HG02943 (cell line): ENCODE data around the gene NKAIN2.
"Not testable (repeated sequence)": the region's sequence is repeated elsewhere in the genome, so short reads cannot be mapped to it uniquely, and the experiment has no call there.

Experiments used
- ATAC-seq: cut with Tn5 transposase; IDR thresholded peaks from one replicate; pipeline ENCODE4 v1.9.1; 2021; ENCODE audit warnings: mild to moderate bottlenecking, low read depth, moderate library complexity; ENCODE audit not compliant: unreplicated experiment

Gene NKAIN2

DNA sequence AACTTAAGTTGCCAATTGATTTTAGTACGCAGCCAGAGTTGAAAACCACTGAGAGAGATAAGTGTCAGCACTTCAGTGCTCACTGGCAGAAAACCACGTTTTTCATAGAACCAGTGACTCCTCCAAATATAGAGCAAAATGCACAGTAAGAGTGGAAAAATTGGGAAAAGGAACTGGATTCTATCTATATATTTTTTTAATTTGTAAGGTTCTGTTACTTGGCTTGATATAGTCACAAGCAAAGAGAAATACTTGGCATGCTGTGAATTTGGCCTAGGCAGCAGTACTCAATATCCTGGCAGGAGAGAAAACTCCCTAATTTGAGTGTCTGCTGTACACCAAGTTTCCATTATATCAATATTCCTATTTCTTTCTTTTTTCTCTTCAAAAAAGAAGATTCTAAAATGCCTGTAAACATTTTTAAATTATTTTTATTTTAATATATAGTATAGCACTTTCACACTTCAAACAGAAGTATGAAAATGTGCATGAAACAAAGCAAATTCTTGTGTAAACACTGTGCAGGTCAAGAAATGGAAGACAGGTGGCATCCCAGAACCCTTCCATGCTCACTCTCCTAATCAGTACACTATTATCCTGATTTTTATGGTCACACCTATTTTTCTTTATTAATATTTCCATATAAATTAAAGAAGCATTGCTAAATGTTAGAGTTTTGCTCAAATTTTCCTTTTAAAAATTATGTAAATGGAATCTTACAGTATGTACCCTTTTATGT is 596.8 kb downstream of the NKAIN2 start:
- no peak for ATAC-seq

DNA sequence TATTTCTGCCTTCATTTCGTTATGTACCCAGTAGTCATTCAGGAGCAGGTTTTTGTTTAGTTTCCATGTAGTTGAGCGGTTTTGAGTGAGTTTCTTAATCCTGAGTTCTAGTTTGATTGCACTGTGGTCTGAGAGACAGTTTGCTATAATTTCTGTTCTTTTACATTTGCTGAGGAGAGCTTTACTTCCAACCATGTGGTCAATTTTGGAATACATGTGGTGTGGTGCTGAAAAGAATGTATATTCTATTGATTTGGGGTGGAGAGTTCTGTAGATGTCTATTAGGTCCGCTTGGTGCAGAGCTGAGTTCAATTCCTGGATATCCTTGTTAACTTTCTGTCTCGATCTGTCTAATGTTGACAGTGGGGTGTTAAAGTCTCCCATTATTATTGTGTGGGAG is 606.8 kb downstream of the NKAIN2 start:
- not testable (repeated sequence) for ATAC-seq

DNA sequence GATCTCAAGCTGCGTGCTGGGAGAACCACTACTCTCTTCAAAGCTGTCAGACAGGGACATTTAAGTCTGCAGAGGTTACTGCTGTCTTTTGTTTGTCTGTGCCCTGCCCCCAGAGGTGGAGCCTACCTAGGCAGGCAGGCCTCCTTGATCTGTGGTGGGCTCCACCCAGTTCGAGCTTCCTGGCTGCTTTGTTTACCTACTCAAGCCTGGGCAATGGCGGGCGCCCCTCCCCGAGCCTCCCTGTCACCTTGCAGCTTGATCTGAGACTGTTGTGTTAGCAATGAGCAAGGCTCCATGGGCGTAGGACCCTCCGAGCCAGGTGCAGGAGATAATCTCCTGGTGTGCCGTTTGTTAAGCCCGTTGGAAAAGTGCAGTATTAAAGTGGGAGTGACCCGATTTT is 609.0 kb downstream of the NKAIN2 start:
- ATAC-seq = not testable (repeated sequence)

DNA sequence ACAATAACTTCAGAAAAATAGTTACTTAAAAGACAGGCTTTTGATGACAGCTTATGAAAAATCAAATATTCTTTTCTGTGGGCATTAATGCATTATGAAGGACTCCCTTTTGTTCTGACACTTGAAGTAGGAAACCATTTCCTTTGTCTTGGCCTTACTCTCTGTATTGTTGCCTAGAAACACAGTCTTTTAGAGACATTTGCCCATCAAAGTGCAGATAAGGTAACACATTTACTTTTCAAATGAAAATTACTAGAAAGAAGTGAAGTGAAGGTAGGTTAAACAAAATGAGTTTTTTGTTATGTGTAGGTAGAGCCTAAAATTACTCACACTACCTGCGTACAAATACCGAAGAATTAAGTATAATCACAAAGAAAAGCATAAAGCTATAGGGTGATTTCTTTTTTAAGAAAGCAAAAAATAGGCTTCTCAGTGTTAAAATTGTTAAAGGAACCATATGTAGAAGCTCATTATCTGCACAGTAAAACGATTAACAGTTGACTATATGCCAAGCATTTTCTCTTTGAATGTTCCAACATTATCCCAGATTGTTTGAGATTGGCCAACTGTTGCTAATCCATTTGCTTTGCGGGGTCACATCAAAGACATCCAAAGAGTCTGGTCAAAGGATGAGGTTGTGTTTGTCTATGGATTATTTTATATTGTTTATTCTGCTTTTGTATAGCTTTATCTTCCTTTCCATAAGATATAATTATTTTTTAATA is 616.6 kb downstream of the NKAIN2 start:
- ATAC-seq = no peak

DNA sequence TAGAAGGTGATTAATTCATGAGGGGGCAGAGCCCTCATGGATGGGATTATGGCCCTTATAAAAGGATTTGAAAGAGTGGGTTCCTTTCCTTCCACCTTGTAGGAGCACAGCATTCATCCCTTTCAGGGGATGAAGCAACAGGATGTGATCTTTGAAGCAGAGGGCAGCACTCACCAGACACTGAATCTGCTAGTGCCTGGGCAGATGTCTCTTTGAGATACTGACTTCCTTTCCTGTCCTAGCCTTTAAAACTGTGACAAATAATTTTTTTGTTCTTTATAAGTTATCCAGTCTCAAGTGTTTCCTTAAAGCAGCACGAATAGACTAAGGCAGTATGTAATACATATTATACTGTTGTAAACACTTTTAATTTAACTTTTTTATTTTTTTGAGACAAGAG is 620.0 kb downstream of the NKAIN2 start:
- ATAC-seq = no peak

DNA sequence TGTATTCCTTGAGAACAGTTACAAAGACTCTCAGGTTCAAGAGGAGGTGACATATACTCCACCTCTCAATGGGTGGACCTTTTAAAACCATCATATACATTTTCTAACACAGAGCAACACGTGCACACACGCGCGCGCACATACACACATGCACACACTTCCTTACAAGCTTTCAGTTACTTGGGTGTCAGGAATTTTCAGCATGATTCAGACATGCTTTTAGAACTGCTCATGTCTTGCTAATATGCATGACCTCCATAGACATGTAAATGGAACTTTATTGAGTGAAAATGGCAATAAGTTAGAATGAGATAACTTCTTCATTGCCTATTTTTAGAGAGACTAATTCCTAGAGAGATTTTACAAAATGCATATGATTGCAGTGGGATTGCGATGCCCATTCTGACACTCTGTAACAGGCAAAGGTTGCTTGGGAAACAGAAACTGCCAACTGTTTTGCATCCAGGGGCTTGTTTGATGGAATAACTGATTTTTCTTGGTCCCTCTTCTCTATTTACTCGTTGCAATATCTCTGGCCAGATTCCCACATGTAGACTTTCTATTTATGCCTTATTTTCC is 627.2 kb downstream of the NKAIN2 start:
- ATAC-seq = no peak

DNA sequence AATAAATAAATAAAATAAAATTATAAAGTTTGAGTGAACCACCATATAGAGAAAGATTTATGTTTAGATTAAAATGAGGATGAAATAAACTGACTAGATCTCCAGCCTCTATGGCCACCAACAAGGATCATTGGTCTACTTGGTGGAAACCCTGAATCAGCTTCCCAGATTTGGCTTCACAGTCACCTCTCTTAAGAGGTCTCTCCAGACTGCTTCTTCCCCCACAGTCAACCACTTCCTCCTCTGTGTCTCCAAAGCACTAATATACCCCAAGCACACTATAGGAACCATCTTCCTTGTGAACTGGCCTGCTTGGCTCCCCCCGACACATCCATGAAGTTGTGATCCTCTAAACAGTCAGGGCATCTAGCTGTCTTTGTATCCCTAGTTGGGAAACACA is 629.0 kb downstream of the NKAIN2 start:
- ATAC-seq = no peak

DNA sequence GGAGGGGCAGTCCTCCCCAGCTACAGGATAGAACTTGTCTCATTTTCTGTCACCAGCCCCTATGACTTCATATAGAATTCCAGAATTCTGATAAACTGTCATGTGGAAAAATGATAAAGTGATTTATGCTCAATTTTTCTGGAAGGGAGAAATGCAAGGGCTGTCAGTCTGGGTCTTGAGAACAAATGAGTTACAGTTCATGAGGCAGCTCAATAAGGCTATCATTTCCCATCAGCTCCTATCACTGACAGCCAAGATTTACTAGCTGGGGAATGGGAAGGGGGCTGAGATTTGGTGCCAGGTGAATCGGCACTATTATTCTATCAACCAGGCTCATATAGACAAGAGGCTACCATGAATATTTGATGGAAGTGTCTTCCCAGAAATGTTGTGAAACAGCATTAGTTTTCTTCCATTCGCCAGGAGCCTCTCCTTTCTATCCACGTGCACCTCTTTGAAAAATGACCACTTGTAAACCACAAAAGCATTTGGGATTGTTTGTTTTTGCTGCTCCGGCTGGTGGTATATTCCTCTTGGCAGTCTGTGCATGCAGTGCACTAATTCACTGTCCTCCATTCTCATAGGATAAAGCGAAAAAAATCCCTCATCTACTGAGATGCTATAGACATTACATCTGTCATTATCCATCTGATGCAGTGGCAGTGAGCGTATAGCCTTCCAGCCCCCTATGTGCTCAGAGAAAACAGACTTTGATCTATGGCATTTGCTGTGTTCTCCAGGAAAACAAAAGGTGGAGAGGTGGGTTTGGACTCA is 629.9 kb downstream of the NKAIN2 start:
- ATAC-seq = no peak

DNA sequence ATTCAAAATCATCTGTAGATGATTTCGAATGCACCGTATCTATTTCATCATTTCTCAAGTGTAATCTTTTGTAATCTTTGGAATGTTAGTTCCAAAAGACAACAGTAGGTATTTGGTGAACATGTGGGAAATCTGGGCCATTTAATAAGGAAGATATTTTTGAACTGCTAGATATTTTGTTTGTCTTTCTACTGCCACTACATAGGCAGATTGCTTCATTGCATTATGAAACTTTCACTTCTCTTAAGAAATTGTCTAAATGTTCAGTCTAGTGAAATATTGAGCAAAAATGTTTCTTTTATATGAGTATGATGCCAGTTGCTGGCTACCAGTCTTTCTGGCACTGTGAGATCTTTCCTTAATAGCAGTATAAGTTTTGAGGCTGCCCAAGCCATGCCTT is 630.8 kb downstream of the NKAIN2 start:
- no peak for ATAC-seq

DNA sequence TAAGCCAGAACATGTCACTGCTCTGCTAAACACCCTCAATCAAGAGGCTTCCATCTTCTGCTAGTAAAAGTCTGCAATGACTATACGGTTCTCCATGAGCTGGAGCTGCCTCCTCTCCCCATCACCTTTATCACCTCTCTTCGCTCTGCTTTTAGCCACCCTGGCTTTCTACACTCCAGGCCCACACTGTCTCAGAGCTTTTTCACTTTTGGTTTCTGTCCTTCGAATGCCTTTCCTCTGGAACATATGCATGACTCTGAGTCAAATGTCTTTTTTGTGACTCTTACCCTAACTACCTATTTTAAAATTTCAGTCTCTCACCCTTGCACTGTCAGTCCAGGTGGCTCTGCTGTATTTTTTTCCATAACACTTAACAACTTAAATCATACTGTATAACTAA is 633.1 kb downstream of the NKAIN2 start:
- no peak for ATAC-seq

DNA sequence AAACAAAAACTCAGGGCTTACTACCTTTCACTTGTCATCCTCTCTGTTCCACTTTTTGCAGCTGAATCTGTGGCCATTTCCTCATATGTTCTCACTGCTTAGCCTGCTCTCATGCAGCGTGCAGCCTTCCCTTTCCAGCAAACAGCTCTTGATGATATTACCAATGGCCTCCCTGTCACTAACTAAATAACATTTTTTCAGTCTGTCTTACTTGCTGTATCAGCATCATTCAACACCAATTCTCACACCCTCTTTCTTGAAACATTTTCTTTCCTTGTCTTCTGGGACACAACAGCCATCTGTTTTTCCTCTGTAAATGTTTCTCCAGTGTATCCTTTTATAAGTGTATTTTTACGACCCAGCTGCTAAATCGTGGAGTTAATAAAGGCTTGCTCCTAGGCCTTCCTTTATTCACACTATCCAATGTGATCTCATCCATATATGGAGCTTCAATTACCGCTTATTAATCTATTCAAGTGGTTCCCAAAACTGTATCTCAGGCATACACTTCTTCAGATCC is 634.9 kb downstream of the NKAIN2 start:
- ATAC-seq = no peak

DNA sequence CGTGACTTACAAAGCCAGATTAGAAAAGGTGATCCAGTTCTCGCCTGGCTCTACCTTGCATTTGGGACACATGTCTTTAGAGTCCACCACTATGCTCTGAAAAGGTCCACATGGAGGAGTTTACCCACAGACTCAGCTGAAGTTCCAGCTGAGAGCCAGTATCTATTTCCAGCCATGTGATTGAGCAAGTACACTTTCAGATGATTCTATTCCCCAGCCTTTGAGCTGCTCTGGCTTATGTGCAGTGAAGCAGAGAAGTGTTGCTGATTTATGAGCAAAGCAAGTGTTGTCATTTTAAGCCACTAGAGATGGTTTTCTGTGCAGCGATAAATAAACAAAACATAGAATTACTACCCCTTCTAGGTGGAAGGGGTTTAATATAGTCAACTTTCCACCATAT is 637.8 kb downstream of the NKAIN2 start:
- ATAC-seq = no peak

DNA sequence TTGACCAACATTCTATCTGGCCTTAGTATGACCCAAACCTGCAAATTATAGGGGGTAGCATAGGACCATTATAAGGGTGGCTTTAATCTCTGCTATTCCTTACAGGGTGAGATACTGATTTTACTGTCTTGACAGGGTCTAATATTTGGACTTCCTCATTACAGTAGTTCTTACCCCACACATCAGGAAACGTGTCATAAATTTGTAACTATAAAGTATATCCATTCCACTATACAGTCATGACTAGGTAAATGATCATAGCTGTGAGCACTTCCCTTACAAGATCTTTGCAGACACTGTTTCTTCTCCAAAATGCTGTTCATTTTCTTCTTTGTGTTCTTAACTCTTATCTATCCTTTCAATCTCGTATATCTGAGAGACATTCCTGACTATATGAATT is 639.9 kb downstream of the NKAIN2 start:
- ATAC-seq = no peak

DNA sequence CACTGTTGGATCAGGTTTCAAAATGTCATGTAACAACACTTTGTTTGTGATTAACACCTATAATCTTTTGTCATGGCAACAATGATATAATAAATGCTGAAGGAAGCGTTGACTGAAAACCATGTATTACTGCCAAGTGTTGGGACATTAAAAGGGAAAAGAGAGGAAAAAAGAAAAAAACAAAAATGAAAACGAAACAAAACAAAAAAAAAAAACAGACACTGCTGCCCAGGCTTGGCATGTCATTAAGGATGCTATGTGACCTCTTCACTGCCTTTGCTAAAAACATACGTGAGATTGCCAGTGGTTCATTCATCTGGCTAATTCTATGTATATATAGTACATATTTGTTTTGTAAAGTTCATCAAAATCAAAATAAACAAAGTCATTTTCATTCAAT is 641.9 kb downstream of the NKAIN2 start:
- no peak for ATAC-seq

DNA sequence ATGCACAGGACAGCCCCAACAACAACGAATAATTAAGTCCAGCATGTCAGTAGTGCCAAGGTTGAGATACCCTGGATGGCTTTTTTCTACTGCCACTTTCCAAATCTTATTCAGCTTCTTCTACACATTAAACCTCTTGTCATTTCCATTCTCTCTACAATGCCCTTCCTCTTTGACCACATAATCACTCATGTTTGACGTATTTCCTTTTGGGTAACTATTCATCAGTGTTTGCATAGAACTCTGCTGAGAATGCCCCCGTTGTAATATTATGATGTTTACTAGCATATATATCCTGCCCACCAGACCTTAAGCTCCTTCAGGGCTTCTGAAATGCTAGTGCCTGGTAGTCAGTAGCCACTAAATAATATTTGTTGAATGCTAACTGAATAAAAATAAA is 643.3 kb downstream of the NKAIN2 start:
- ATAC-seq = no peak

DNA sequence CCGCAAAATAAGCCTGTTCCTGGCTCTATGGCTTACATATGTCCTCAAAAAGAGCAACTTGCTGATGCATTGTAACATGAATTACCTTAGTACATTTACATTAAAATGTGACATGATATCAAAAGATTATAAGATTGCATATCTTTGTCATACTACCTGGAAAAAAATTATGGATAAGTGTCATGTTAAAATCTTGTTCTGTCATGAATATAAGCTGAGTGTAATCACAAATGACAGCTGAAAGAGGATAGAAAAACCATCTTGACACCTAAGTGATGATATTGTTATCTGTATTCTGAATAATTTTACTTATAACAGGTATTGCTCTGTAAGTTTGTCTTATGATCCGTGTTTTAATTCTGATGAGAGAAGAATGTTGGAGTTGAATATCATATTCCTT is 655.6 kb downstream of the NKAIN2 start:
- no peak for ATAC-seq

DNA sequence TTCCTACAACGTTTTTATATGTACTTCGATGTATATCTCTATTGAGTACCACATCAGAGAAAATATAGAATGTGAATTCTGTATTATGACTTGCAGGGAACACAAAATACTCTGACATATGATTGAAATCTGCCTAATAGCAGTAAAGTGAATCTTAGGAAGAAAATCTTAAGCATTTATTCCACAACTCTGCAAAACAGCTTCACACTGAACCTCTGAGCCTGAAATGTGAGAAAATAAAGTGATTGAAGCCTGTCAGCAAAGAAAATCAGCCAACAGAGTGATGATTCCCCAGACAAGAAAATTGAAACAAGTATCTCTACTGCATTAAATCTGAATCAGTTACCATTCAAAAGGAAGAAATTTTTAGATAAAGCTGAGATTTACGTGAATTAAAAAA is 659.1 kb downstream of the NKAIN2 start:
- no peak for ATAC-seq

DNA sequence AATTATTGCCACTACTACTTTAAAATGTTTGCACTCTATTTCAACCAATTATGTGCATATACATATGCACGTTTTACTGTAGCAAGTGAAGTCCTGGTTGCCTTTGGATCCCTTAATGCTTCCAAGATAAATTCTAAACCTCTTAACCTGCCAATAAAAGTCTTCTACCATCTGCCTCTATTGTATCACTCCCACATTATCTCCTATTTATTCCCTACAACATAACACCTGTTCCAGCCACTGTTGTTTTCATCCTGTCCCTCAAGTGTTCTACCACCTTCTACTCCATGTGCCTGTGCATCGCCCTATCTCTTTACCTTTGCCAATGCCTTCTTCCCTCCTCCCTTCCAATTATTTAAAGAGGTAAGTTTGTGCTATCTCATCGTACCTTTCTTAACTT is 659.6 kb downstream of the NKAIN2 start:
- no peak for ATAC-seq

DNA sequence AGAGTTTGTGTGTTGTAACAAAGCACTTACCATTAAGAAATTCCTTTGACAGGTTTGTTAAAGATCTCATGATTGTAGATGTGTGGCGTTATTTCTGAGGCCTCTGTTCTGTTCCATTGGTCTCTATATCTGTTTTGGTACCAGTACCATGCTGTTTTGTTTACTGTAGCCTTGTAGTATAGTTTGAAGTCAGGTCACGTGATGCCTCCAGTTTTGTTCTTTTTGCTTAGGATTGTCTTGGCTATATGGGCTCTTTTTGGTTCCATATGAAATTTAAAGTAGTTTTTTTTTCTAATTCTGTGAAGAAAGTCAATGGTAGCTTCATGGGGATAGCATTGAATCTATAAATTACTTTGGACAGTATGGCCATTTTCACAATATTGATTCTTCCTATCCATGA is 660.9 kb downstream of the NKAIN2 start:
- not testable (repeated sequence) for ATAC-seq

DNA sequence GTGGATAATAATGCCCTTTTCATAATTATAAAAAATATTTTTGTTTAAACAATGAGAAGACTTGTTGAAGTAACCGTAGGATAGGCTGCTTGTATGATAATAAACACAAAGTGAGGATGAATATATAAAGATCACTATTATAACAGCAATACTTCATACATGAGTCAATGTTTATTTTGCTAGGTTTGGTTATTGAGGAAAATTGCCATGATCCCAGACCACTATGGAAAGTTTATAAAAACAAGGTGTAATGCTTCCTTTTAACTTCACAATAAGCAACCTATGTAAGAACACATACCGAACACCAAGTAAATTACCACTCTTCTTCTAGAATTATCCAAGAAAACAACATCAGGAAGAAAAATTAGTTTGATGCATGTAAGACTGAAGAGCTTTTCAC is 663.3 kb downstream of the NKAIN2 start:
- no peak for ATAC-seq

DNA sequence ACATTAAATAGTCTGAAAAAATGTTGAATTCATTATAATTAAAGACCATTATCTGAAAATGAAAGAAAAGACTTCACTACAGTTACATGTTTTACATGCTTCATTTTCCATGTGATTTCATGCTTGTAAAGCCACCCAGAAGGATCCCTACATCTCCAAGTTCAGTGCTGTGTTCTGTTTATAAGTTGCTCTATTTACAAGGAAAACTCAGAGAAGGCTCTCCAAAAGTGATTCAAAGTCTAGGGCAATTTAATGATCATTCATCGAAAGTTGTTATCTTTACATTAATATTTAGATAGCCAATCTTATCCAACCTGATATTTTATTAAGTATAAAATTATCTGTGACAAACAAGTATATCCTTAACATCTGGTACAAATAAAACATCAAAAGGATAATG is 663.7 kb downstream of the NKAIN2 start:
- ATAC-seq = no peak
